ENCODE data around the gene FALEC. TPM values are rescaled to one million over a fixed set of nuclear protein-coding genes. Genes with fewer than 3 reads are reported as not detected.

The FALEC gene
- total and polyA plus RNA-seq, 2 of the 8 experiments (the other 6 are each of a cell fraction or from before 2014, with no cell fraction given) = not detected

DNA sequence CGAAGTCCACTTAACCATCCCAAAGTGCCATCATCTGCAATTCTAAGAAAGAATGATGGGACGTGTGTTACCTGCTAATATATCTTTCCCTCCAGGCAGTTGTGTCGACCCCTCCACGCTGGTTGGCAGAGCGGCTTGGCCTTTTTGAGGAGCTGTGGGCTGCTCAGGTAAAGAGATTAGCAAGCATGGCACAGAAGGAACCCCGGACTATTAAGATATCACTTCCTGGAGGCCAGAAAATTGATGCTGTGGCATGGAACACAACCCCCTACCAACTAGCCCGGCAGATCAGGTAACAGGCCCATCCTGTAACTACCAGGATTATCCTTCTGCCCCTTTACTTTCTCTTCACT is 27.8 kb upstream of the FALEC start:
- H2BK20ac ChIP-seq (ENCODE audit: low read length) = no peak overlapping the region
- H4K91ac ChIP-seq (replicated peaks; ENCODE audit: insufficient read length, low read length) = no peak overlapping the region
- WGBS, 2 experiments (ENCODE audit: extremely low coverage in 1 of 2, insufficient coverage in 1 of 2, insufficient read length in 1 of 2, insufficient replicate concordance in 2 of 2, low coverage in 1 of 2, low lambda C conversion rate in 2 of 2, missing lambda C conversion rate in 1 of 2) = 22% methylated on average over 7 of the region's 7 CpGs; no CpG with 5 or more reads in 1 of the 2 experiments
- H3K23me2 ChIP-seq (ENCODE audit: low read depth, low read length) = peaks cover 6% of the 10 kb centered on the region; the same call in 1 of the 2 replicates
- H4K8ac ChIP-seq (ENCODE audit: extremely low read depth, insufficient read depth, low read length) = peak overlapping the region; percentile 96; the same call in 1 of the 2 replicates
- no peak overlapping the region for H3K56ac ChIP-seq (replicated peaks; ENCODE audit: insufficient read length, low read depth, low read length)
- peaks cover 0 to 10% of the 10 kb centered on the region in 2 experiments; a peak in 2 of 4 replicates for H3K79me2 ChIP-seq (ENCODE audit: control insufficient read depth in 1 of 2, insufficient read depth in 2 of 2, low read length in 2 of 2)
- no peak overlapping the region for H2BK5ac ChIP-seq (ENCODE audit: low read depth, low read length)
- no peak for DNase-seq (ENCODE audit: low read depth in 1 of 2, low spot score in 2 of 2)
- H2BK120ac ChIP-seq (replicated peaks; ENCODE audit: low read depth, low read length) = no peak overlapping the region
- no peaks in the 10 kb centered on the region for H3K9me3 ChIP-seq (ENCODE audit: insufficient read depth in 2 of 2, low read depth in 1 of 2, low read length in 1 of 2)
- H3K4ac ChIP-seq (replicated peaks; ENCODE audit: insufficient read length, low read depth, low read length) = peak overlapping the region; percentile 3
- no peak overlapping the region for H3K18ac ChIP-seq (ENCODE audit: extremely low read depth, low read length)
- no peak overlapping the region for H3K23ac ChIP-seq (ENCODE audit: insufficient read length)
- no peaks in the 10 kb centered on the region for H4K20me1 ChIP-seq (replicated peaks in 1 of 2; ENCODE audit: control insufficient read depth in 1 of 2, insufficient read depth in 2 of 2, low read length in 2 of 2)
- no peak overlapping the region for H2AK5ac ChIP-seq (ENCODE audit: low read depth, low read length)
- H3K4me3 ChIP-seq (ENCODE audit: extremely low read depth in 1 of 4, insufficient read depth in 2 of 4, low read depth in 3 of 4, low read length in 4 of 4) = peak overlapping the region; percentile 74 to 91 (median 80)
- no peak overlapping the region; the same call in 1 of the 2 replicates for H2BK12ac ChIP-seq (ENCODE audit: low read depth, low read length)
- POLR2A ChIA-PET (ENCODE audit: partially characterized antibody) = interaction anchor here (1.1 to 2.4 kb wide), 8 partner anchors 9 to 91 kb away, joined by 3 to 10 read pairs (median 6); partner anchors contain the start of genes ECM1 and MCL1
- FAIRE-seq = no peak
- peak overlapping the region; percentile 46; the same call in 1 of the 2 replicates for H2BK15ac ChIP-seq (ENCODE audit: low read length)
- peaks cover 10 to 31% (median 18%) of the 10 kb centered on the region in 4 experiments; a peak in 7 of 8 replicates for H3K36me3 ChIP-seq (ENCODE audit: control insufficient read depth in 2 of 4, insufficient read depth in 4 of 4, low read length in 3 of 4)
- H3K79me1 ChIP-seq (ENCODE audit: low read depth, low read length) = no peaks in the 10 kb centered on the region
- CTCF ChIA-PET (ENCODE audit: partially characterized antibody) = interaction anchor here (2.0 kb wide), 1 partner anchor 46 kb away, joined by 7 read pairs; no protein-coding TSS in a partner anchor
- H3K27ac ChIP-seq (ENCODE audit: low read depth, low read length) = 0 out of 2 replicates have a peak overlapping the region, but pooled peaks have one; percentile 43
- H3K4me2 ChIP-seq (ENCODE audit: insufficient read depth in 1 of 2, low read depth in 2 of 2, low read length in 2 of 2) = peak overlapping the region; percentile 77 to 92
- no peak overlapping the region for H3K14ac ChIP-seq (ENCODE audit: insufficient read length)
- H2AFZ ChIP-seq (ENCODE audit: low read length) = peak overlapping the region; percentile 47; the same call in 1 of the 2 replicates
- H4K5ac ChIP-seq (ENCODE audit: insufficient read length, low read depth, low read length) = no peak overlapping the region
- H3K4me1 ChIP-seq (replicated peaks in 1 of 4; ENCODE audit: control insufficient read depth in 3 of 4, insufficient read depth in 4 of 4, low read length in 3 of 4) = peaks cover 0 to 4% (median 1%) of the 10 kb centered on the region in 4 experiments; a peak in 5 of 7 replicates
- H3K27me3 ChIP-seq (replicated peaks in 1 of 4; ENCODE audit: control insufficient read depth in 3 of 4, extremely low read depth in 1 of 4, insufficient read depth in 3 of 4, low read length in 3 of 4) = no peaks in the 10 kb centered on the region
- H3K9ac ChIP-seq (replicated peaks in 1 of 4; ENCODE audit: extremely low read depth in 1 of 4, low read depth in 3 of 4, low read length in 3 of 4) = peak overlapping the region; percentile 52 to 93 (median 84)
- TF ChIP-seq TAF7 (optimal IDR thresholded peaks at IDR 0.05; ENCODE audit: borderline replicate concordance, low read depth, low read length) (no peak), NANOG (IDR thresholded peaks at IDR 0.05; ENCODE audit: insufficient read depth, low read depth, low read length, poor library complexity, severe bottlenecking) (no peak), POLR2A (IDR thresholded peaks at IDR 0.05; ENCODE audit: control extremely low read depth in 1 of 2, low read depth in 2 of 2, low read length in 2 of 2) (no peak), TCF12 (IDR thresholded peaks at IDR 0.05; ENCODE audit: low read depth, low read length) (no peak), CBX5 (IDR thresholded peaks at IDR 0.05; ENCODE audit: low read depth, low read length) (no peak), GTF2F1 (IDR thresholded peaks at IDR 0.05; ENCODE audit: borderline replicate concordance, low read depth, low read length) (no peak), JUN (IDR thresholded peaks at IDR 0.05; ENCODE audit: low read depth, low read length) (no peak), TEAD4 (IDR thresholded peaks at IDR 0.05; ENCODE audit: low read depth, low read length) (no peak)
